Mucosa of stomach (tissue), 1 donor: ENCODE results near the gene TOM1L1.

ENCODE experiments used
- H3K27me3 ChIP-seq: one replicate; pipeline ENCODE4 v1.7.0; 2013; ENCODE audit warnings: mild to moderate bottlenecking, low read length; ENCODE audit not compliant: control insufficient read depth, insufficient read depth
- H3K36me3 ChIP-seq: one replicate; pipeline ENCODE4 v1.7.0; 2013; ENCODE audit warnings: low read length; ENCODE audit not compliant: control insufficient read depth, insufficient read depth
- H3K4me1 ChIP-seq: one replicate; pipeline ENCODE4 v1.7.0; 2013; ENCODE audit warnings: mild to moderate bottlenecking, low read length; ENCODE audit not compliant: control insufficient read depth, insufficient read depth
- H3K4me3 ChIP-seq: one replicate; pipeline ENCODE4 v1.7.0; 2013; ENCODE audit warnings: low read length
- H3K9ac ChIP-seq: one replicate; pipeline ENCODE4 v1.7.0; 2013; ENCODE audit warnings: mild to moderate bottlenecking, low read length, moderate library complexity
- H3K9me3 ChIP-seq: one replicate; pipeline ENCODE4 v1.7.0; 2013; ENCODE audit warnings: mild to moderate bottlenecking, low read length, moderate library complexity; ENCODE audit not compliant: control insufficient read depth
- donor health status: Pancreatic carcinoma.

The TOM1L1 gene

DNA sequence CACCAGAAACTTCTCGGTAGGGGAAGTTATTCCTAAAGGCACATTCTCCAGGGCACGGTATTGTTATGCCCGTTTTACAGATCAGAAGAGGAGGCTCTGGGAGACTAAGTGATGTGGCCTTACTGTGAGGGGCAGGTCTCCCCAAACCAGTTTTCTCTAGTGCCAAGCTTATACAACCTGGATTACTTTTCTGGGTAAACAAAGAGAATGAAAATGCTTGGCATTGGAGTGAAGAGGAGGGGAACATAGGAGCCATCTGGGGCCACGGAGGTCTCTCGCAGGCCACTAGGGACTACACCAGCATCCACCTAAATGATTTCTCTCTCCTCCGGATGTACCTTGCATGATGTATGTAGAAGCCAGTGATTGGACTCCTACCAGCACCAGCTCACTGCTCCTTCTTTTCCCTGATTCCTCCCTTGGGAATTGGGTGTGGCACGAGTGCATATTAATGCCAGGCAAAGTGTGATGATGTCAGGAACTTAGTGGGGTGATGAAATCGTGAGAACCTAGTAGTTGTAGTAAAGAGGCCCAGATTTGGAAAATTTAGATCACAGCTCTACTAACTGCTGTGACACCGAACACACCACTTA lies 674 bp downstream of the TOM1L1 start:
- peaks cover 12% of the 10 kb centered on the region for H3K4me1 ChIP-seq
- H3K36me3 ChIP-seq: no peaks in the 10 kb centered on the region
- peak overlapping the region; percentile 12 for H3K4me3 ChIP-seq
- H3K27me3 ChIP-seq: no peaks in the 10 kb centered on the region
- no peaks in the 10 kb centered on the region for H3K9me3 ChIP-seq
- peak overlapping the region; percentile 87 for H3K9ac ChIP-seq

DNA sequence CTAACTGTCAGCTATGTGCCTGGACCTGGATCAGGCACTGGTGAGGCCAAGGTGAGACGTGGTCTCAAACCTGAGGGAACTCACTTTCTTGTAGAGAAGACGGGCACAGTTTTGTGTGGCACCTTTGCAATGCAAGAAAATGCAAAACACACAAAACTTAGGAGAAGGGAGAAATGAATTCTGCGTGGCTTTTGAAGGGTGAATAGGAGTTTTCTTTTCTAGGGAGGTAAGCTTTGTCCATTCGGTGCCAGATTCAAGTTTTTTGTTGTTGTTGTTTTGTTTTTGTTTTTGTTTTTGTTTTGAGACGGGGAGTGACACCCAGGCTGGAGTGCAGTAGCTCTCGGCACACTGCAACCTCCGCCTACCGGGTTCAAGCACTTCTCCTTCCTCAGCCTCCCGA lies 1.4 kb downstream of the TOM1L1 start:
- H3K4me3 ChIP-seq: no peak overlapping the region

DNA sequence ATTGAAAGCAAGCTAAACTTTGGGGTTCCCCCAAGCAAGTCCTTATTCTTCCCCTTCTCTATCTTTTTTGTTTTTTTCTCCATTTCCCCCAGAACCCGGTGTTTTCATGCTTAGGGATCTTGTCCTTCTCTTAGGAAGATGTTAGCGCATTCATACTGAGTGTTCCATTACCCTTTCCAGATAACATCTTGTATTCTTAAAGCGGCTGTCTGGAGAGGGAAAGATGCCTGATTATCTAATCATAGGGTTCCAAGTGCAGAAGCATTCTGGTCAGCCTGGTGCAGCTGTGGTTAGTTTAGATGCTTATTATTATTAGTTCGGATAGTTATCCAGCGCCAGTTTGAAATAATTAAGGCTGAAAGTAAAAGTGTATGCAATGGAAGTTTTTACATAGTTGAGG lies 2.0 kb downstream of the TOM1L1 start:
- H3K27me3 ChIP-seq: no peaks in the 10 kb centered on the region
- H3K36me3 ChIP-seq: no peaks in the 10 kb centered on the region
- peaks cover 23% of the 10 kb centered on the region for H3K4me1 ChIP-seq
- H3K9me3 ChIP-seq: no peaks in the 10 kb centered on the region
- H3K4me3 ChIP-seq: no peak overlapping the region
- H3K9ac ChIP-seq: no peak overlapping the region

More for the DNA sequence above, 1.4 kb downstream of the TOM1L1 start:
- Histone ChIP-seq H3K36me3 (no peaks in the 10 kb centered on the region), H3K9ac (peak overlapping the region; percentile 87), H3K4me1 (peaks cover 19% of the 10 kb centered on the region), H3K27me3 (no peaks in the 10 kb centered on the region), H3K9me3 (no peaks in the 10 kb centered on the region)

DNA sequence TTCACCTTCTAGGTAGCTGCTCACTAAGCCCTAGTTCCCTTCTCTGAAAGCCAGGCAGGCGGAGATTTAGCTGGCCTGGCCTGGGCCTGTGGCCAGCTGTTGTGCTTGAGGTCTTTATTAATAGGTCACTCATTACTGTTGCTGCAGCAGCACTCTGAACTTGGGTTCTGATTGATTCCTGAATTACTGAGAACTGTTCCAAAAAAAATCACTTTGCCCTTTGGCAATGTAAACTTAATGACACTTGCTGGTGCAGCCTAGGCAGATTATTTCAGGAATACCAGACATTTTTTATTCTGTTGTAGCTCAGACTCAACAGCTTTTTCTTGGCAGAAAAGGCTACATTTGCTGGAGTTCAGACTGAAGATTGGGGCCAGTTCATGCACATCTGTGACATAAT lies 2.7 kb downstream of the TOM1L1 start:
- Histone ChIP-seq H3K27me3 (no peaks in the 10 kb centered on the region), H3K4me1 (peaks cover 30% of the 10 kb centered on the region), H3K4me3 (no peak overlapping the region), H3K36me3 (no peaks in the 10 kb centered on the region), H3K9ac (no peak overlapping the region), H3K9me3 (no peaks in the 10 kb centered on the region)

DNA sequence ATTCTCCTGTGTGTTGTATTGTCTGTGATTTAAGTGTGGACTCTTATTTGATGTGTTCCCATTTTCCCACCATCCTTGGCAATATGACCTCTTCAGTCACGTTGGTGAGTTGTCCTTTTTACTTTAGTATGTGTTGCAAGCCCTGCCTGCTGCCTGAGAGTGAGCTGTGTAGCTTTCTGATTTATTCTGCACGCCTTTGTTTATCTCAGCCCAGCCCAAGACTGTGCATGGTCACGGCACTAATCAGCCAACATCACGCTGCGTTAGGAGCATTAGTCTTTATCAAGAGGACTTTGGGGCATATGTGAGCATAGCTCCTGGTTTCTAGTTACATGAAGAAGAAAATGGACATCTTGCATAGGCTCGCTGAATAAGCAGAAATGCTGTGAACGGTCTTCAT lies 6.0 kb downstream of the TOM1L1 start:
- Histone ChIP-seq H3K9me3 (no peaks in the 10 kb centered on the region), H3K27me3 (no peaks in the 10 kb centered on the region), H3K9ac (no peak overlapping the region), H3K36me3 (no peaks in the 10 kb centered on the region), H3K4me3 (no peak overlapping the region), H3K4me1 (peaks cover 34% of the 10 kb centered on the region)

DNA sequence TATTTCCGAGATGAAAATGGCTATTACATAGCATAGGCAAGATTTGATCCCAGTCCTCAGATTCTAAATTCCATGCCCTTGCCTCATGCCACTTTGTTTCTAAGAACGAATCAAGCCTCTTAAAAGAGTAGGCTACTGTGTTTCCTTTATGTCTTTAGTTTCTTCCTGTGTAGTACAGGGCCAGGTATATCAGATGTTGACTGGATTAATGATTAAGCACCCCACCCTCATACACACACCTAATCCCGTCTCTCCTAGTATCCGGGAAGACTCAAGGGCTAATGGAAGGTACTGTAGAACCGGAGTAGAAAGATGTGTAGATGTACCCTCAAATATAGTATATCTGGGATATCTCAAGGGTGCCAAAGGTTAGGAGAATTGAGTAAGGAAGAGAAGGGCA lies 6.7 kb downstream of the TOM1L1 start:
- Histone ChIP-seq H3K27me3 (no peaks in the 10 kb centered on the region), H3K4me1 (peaks cover 34% of the 10 kb centered on the region), H3K36me3 (no peaks in the 10 kb centered on the region), H3K9ac (no peak overlapping the region), H3K4me3 (no peak overlapping the region), H3K9me3 (no peaks in the 10 kb centered on the region)

DNA sequence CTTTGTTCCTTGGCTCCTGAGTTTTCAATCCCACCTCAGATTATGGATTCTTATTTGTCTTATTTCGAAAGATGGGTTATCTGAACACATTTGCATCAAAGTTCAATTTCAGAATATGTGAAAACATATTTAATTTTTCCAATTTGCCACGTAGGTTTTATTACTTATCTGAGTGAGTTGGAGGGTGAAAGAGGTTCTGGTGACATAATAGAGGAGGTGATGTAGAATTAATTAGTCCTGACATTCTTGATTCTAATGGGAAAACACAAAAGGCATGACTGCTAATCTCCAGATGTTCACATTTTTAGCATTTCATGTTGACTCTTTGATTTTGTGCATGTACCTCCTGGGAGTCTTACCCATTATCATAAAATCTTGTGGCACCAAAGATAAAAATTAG lies 9.1 kb downstream of the TOM1L1 start:
- H3K4me3 ChIP-seq: no peak overlapping the region
- H3K4me1 ChIP-seq: peaks cover 29% of the 10 kb centered on the region
- peaks cover 11% of the 10 kb centered on the region for H3K36me3 ChIP-seq
- no peak overlapping the region for H3K9ac ChIP-seq
- no peaks in the 10 kb centered on the region for H3K27me3 ChIP-seq
- no peaks in the 10 kb centered on the region for H3K9me3 ChIP-seq

DNA sequence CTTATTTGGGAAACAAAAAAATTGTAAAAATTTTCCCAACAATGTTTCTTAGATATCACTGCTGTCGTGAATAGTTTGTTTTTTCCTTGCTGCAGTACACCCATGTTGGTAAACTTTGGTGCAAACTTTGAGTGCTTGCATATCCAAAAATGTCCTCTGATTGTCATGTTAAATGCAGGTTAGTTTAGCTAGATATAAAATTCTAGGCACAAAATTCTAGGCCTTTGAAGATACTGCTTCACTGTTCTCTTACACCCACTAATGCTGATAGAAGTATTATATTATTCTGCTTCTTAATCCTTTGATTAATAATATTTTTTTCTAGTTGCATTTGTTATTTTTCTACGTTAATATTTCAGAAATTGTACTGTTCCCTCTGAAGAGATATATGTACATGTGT lies 16.1 kb downstream of the TOM1L1 start:
- Histone ChIP-seq H3K27me3 (no peaks in the 10 kb centered on the region), H3K9me3 (no peaks in the 10 kb centered on the region), H3K36me3 (peaks cover 26% of the 10 kb centered on the region), H3K4me3 (no peak overlapping the region), H3K4me1 (no peaks in the 10 kb centered on the region), H3K9ac (no peak overlapping the region)

DNA sequence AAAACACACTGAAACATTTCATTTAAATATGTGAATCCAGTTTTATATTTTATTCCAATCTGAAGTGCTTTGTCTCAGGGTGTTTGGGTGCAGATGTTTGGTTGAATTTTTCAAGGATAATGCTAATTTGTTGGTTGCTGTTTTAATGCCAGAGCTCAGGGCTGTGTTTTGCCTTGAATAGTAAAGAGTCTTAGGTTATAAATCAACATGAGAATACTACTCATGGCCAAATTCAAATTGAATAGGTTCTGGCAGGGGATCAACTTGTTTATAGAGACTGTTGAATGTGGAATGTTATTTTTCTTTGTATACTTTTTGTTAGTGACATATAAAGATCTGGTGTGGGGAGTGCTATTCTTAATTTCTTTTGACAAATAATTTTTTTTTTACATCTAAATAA lies 18.8 kb downstream of the TOM1L1 start:
- peaks cover 18% of the 10 kb centered on the region for H3K36me3 ChIP-seq
- no peaks in the 10 kb centered on the region for H3K27me3 ChIP-seq
- no peaks in the 10 kb centered on the region for H3K4me1 ChIP-seq

DNA sequence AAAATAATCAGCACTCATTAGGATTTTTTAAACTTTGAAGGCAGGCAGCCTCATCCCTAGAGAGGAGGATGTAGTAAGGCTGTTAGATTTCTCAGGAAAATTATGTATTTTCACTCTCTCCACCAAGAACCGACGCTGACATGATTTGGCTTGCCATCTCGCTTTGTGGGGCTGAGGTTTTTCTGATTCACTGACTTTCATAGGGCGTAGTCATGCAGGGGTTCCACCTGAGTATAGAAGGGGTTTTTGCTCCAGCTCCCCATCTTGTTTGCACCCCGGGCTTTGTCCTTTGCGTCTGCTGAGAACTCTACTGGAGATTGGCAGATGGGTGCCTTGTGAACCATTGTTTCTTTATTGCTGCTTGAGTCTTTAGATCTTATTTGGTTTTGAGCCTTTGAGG lies 20.2 kb downstream of the TOM1L1 start:
- H3K36me3 ChIP-seq: peaks cover 10% of the 10 kb centered on the region
- H3K4me1 ChIP-seq: no peaks in the 10 kb centered on the region
- no peak overlapping the region for H3K4me3 ChIP-seq
- no peaks in the 10 kb centered on the region for H3K27me3 ChIP-seq
- no peaks in the 10 kb centered on the region for H3K9me3 ChIP-seq
- no peak overlapping the region for H3K9ac ChIP-seq

More for the DNA sequence above, 18.8 kb downstream of the TOM1L1 start:
- Histone ChIP-seq H3K9ac (no peak overlapping the region), H3K4me3 (no peak overlapping the region), H3K9me3 (no peaks in the 10 kb centered on the region)

DNA sequence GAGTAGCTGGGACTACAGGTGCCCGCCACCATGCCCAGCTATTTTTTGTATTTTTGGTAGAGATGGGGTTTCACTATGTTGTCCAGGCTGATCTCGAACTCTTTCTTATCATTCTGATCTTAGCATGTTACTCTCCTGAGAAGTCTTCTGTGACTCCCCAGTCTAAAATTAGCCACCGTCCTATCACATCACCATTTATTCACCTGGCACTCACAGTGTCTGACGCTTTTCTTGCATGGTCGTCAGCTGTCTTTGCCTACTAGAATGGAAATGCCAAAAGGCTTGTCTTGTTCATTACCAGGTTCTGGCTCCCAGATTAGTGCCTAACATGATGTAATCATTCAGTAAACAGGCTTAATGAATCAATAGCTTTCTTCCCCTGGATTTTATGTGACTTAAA lies 23.8 kb downstream of the TOM1L1 start:
- Histone ChIP-seq H3K9ac (no peak overlapping the region), H3K36me3 (no peaks in the 10 kb centered on the region)

DNA sequence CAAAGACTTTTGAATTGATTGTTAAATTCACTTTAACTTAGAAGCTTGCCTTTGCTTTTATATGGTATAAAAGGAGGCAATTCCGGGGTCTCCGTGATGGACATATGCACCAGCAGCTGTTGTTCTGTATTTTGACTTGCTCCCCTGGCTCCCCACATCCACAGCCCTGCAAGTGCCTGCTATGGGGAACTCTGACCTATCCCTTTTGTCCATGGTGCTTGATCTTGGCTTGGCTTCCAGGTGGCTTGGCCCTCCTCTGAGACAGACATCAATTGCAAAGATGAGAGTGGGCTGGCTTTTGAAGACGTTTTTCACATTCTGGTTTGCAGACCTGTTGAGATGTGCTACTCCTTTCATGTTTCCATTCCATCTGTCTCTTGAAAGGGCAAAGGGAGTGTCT lies 26.9 kb downstream of the TOM1L1 start:
- Histone ChIP-seq H3K4me3 (no peak overlapping the region), H3K36me3 (no peaks in the 10 kb centered on the region), H3K9ac (no peak overlapping the region), H3K9me3 (no peaks in the 10 kb centered on the region), H3K27me3 (no peaks in the 10 kb centered on the region), H3K4me1 (no peaks in the 10 kb centered on the region)

More for the DNA sequence above, 23.8 kb downstream of the TOM1L1 start:
- H3K4me1 ChIP-seq: no peaks in the 10 kb centered on the region
- H3K4me3 ChIP-seq: no peak overlapping the region
- no peaks in the 10 kb centered on the region for H3K9me3 ChIP-seq
- H3K27me3 ChIP-seq: no peaks in the 10 kb centered on the region

DNA sequence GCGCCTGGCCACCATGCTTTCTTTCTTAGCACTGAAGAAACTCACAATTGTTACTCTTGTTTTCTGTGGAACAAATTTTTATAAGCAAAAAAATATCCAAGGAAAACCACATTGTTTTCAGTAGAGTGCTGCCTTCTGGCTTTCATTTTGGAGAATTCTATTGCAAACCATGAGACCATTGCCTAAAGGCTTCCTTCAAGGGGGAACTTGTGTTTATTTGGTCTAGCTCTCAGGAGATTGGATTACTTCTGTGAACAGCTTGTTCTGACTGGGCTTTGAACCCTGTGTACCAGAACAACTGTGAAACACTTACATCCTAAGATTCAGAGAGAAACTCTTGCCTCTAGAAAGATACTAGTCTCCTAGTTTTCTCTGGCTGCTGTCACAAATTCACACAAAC lies 32.1 kb downstream of the TOM1L1 start:
- H3K4me3 ChIP-seq: no peak overlapping the region

More for the DNA sequence above, 32.1 kb downstream of the TOM1L1 start:
- H3K9me3 ChIP-seq: no peaks in the 10 kb centered on the region
- no peaks in the 10 kb centered on the region for H3K4me1 ChIP-seq
- no peaks in the 10 kb centered on the region for H3K36me3 ChIP-seq
- H3K9ac ChIP-seq: no peak overlapping the region
- no peaks in the 10 kb centered on the region for H3K27me3 ChIP-seq
